GM12878 (cell line): ENCODE measurements around the gene SF1.

Experiments
- BHLHE40 ChIP-seq, 2 experiments: fragments of 450-650 bp in 1 of 2; IDR thresholded peaks; 2 replicates each; pipeline ENCODE4 v1.6.1; 2011 to 2017; ENCODE audit warnings: low read depth in 2 of 2, borderline replicate concordance in 1 of 2, improper control_type of control experiment in 1 of 2, low read length in 1 of 2, mild to moderate bottlenecking in 1 of 2
- CREB1 ChIP-seq: IDR thresholded peaks from 2 replicates; pipeline ENCODE4 v1.6.1; 2012; ENCODE audit warnings: low read depth, mild to moderate bottlenecking, inconsistent platforms
- CTCF ChIP-seq, 3 experiments: IDR thresholded peaks in 2 of 3; conservative IDR thresholded peaks in 1 of 3; 2 replicates each; pipeline ENCODE4 v1.5.1; 2011; ENCODE audit warnings: low read depth in 3 of 3, low read length in 3 of 3, mild to moderate bottlenecking in 3 of 3, control low read depth in 2 of 3, moderate library complexity in 2 of 3, inconsistent platforms in 1 of 3, mixed read lengths in 1 of 3; ENCODE audit not compliant: control insufficient read depth in 2 of 3, insufficient read depth in 1 of 3; ENCODE audit errors: extremely low read depth in 1 of 3
- FOXM1 ChIP-seq: IDR thresholded peaks from 2 replicates; pipeline ENCODE4 v1.6.1; 2012; ENCODE audit warnings: low read depth, mild to moderate bottlenecking, inconsistent platforms, low read length, moderate library complexity
- JUND ChIP-seq: IDR thresholded peaks from 2 replicates; pipeline ENCODE4 v1.6.1; 2012; ENCODE audit warnings: low read depth, mild to moderate bottlenecking, low read length, improper control_type of control experiment, moderate library complexity

GRCh38 chr11:64784813-64785581, 6.7 kb upstream of the SF1 start:
- TF ChIP-seq JUND (no peak), CTCF (IDR thresholded peaks at IDR 0.05 in 2 of 3, conservative IDR thresholded peaks at IDR 0.05 in 1 of 3; ENCODE audit: control insufficient read depth in 2 of 3, extremely low read depth in 1 of 3, insufficient read depth in 1 of 3, low read depth in 3 of 3, low read length in 3 of 3) (no peak), CREB1 (no peak), BHLHE40 (IDR thresholded peaks at IDR 0.05; ENCODE audit: borderline replicate concordance in 1 of 2, low read depth in 2 of 2, low read length in 1 of 2) (no peak), FOXM1 (no peak)
